SK-N-MC (cell line): ENCODE measurements around the gene GPR141.

Experiments used
- EZH2 ChIP-seq: fragments of 200-600 bp; sonication (generic); IDR thresholded peaks from one replicate; pipeline ENCODE4 v1.6.1; 2017; ENCODE audit warnings: antibody characterized with exemption
- FOXP2 ChIP-seq: optimal IDR thresholded peaks from 2 replicates; pipeline ENCODE3; 2011; ENCODE audit warnings: mild to moderate bottlenecking, moderate library complexity; ENCODE audit not compliant: insufficient read depth; ENCODE audit errors: extremely low read length, control extremely low read depth
- POLR2AphosphoS5 ChIP-seq: IDR thresholded peaks from 2 replicates; pipeline ENCODE4 v1.6.1; 2012; ENCODE audit warnings: mild to moderate bottlenecking, low read depth, low read length, borderline replicate concordance

GRCh38 chr7:37670436-37670835, 13.1 kb upstream of the GPR141 start:
- TF ChIP-seq FOXP2: no peak
- TF ChIP-seq POLR2AphosphoS5: no peak
- TF ChIP-seq EZH2: no peak
